Choroid plexus epithelial cell (primary cell): Measurements from ENCODE around the gene CADM1.

Source experiments
- DNase-seq: peaks from one replicate; pipeline ENCODE4 v3.0.0-alpha.2; 2010; ENCODE audit warnings: low read depth
- H3K4me3 ChIP-seq: 2 replicates; pipeline ENCODE4 v1.5.1; 2011; ENCODE audit warnings: low read depth, mild to moderate bottlenecking, control low read depth, low read length, moderate library complexity
- CTCF ChIP-seq: conservative IDR thresholded peaks from 2 replicates; pipeline ENCODE4 v1.5.1; 2011; ENCODE audit warnings: low read depth, mild to moderate bottlenecking, control low read depth, inconsistent platforms, low read length, moderate library complexity

CADM1 gene

GRCh38 chr11:115271643-115272042 lies 232.6 kb downstream of the CADM1 start:
- DNase-seq = no peak
- no peak overlapping the region for H3K4me3 ChIP-seq
- TF ChIP-seq CTCF = no peak

GRCh38 chr11:115269191-115269950 lies 234.8 kb downstream of the CADM1 start:
- H3K4me3 ChIP-seq = no peak overlapping the region
- no peak for TF ChIP-seq CTCF
- no peak for DNase-seq

- no peak for DNase-seq
- TF ChIP-seq CTCF = no peak
- H3K4me3 ChIP-seq = no peak overlapping the region
These were observed 236.3 kb downstream of the CADM1 start for GRCh38 chr11:115267871-115268270.

GRCh38 chr11:115267238-115267781 lies 236.9 kb downstream of the CADM1 start:
- no peak for DNase-seq
- no peak overlapping the region for H3K4me3 ChIP-seq
- TF ChIP-seq CTCF = no peak

- no peak for TF ChIP-seq CTCF
- DNase-seq = no peak
- H3K4me3 ChIP-seq = no peak overlapping the region
These were observed 238.1 kb downstream of the CADM1 start for GRCh38 chr11:115266066-115266639.

- no peak for TF ChIP-seq CTCF
- no peak overlapping the region for H3K4me3 ChIP-seq
- DNase-seq = no peak
These were observed 240.2 kb downstream of the CADM1 start for GRCh38 chr11:115263799-115264656.
